HTR-8/SVneo (cell line): ENCODE measurements around the gene LSS.
A peak's percentile ranks its signal among the peaks of the same experiment; 100 is the strongest.

Source experiments
- DNase-seq: peaks from one replicate; pipeline ENCODE4 v3.0.0; 2011; ENCODE audit warnings: low spot score, mixed read lengths; ENCODE audit not compliant: insufficient read length
- FAIRE-seq: peaks from 2 replicates; lab custom pipeline; 2011; peaks lifted over from hg19 to GRCh38; lab: Jason Lieb, UNC

The LSS gene

DNA sequence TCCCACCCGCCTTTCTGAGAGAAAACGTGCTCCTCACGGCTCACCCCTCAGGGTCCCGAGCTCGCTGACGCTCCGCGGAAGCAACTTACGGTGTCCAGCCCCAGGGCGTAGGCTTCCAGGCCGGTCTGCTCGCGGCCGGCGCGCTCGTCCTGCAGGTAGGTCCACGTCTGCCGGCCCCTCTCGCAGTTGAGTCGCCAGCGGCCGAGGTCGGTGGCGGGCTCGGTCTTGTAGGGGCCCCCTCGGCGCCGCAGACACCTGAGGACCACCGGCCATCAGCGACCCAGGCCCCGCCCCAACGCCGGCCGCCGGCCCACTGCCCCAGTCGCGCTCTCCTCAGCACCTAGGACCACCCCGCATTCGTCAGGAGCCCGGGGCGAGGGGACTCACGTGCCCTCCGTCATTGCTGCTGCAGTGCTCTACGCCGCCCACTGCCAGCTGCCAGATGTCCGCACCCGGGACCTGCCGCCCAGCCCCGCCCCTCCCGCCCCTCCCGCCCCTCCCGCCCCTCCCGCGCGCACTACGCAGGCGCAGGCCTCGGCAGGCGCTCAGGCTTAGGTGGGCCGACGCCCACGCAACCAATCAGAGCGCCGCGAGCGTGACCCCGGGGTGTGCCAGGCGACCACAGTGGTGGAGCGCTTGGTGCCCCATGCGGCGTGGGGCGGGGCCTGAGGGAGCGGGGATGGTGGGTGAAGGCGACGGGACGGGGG is at the start of gene LSS:
Gene LSS (minus strand): TSS at position 430 of the 707 bp plus-strand sequence. CDS start 29 bp downstream, at position 401.
- DNase-seq: peak; percentile 99
- no peak for FAIRE-seq

GRCh38 chr21:46274797-46275390 is 46.3 kb upstream of the LSS start:
- no peak for DNase-seq
- no peak for FAIRE-seq

DNA sequence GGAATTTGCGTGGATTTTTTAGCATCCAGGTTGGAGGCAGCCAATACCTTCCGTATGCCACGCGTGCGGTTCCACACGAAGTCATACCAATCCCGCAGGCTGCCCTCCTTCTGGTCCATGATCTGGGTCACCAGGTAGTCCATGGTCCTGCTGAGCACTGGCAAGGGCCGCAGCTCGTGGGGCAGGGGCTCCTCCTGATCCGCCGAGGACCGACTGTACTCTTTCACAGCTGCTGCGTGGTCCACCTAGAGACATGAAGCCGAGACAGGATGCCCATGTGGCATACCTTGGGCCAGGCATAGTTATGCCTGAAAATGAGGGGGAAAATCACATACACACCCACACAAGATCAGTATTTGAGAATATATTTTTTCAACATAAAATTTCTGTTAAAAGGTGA is 44.8 kb upstream of the LSS start:
- no peak for FAIRE-seq
- DNase-seq: no peak

- FAIRE-seq (no peak), DNase-seq (no peak)
These were observed 40.9 kb upstream of the LSS start for GRCh38 chr21:46269466-46269865.

DNA sequence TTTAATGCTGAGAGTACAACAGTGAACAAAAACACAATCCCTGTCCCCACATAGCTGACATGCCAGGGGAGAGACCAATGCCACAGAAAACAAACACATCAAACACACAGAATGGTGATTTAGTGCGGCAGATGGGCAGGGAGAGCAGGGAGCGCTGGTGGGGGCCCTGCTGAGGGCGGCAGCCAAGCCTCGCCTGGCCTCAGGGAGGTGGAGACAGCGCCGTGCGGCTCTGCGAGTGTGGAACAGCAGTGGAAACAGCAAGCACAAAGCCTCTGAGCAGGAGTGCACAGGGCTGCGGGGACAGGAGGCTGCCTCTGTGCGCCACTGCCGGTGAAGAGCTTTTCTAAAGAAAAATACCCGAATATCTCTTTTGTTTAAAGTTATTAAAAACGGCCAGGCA is 39.8 kb upstream of the LSS start:
- FAIRE-seq (no peak), DNase-seq (no peak)

DNA sequence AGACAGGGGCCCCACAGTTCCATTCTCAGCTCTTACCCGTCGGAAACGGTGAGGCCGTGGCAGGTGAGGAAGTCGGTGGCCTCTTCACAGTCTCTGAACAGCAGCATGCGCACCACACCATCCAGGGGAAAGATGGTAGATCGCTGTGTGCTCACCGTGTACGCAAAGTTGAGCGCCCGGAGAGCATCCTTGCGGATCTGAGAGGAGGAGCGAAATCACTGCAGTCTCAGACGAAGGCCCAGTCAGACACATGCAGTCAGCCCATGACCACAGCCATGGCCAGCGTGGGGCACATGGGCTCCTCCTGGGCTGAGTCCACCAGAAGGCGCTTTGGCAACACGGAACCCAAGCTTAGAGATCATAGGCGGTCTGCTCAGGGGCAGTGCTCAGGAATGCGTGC is 38.4 kb upstream of the LSS start:
- FAIRE-seq (no peak), DNase-seq (no peak)

DNA sequence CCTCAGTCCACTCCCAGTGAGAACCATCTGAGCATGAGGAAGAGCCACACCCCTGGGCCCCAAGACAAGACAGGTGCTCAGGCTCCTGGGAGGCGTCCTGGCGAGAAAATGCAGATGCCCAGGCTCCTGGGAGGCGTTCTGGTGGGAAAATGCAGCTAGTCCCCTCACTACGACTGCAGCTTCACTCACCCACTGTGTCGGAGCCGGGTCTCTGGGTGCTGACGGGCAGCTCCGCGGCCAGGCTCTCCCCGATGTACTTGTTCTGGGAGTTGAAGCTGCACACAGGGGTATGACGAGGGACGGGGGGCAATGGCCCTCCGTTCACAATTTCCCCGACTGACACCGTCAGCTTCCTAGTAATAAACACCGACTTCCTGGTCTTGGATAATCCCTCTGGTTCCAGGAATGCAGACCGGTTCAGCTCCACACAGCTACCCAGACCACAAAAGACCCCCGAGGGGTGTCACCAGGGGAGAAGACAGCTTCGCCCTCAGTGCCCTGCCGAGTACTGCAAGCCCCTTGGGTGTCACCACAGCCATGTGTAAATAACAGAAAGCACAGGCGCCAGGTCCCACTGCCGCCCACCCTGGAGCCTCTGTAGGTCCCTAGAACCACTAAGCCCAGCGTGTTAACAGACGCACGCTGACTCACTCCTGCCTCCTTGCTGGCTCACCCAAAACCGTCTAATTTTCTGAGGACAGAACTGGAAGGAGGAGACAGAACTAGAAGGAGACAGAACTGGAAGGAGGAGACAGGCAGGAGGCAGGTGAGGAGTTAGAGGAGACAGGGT is 37.4 kb upstream of the LSS start:
- FAIRE-seq: no peak
- DNase-seq: no peak

GRCh38 chr21:46264690-46265144 is 36.1 kb upstream of the LSS start:
- FAIRE-seq (no peak), DNase-seq (no peak)

- DNase-seq (no peak), FAIRE-seq (no peak)
These were observed 35.6 kb upstream of the LSS start for GRCh38 chr21:46264046-46264689.

- FAIRE-seq: no peak
These were observed 28.0 kb upstream of the LSS start for GRCh38 chr21:46256501-46256994.

GRCh38 chr21:46255758-46256337 is 27.3 kb upstream of the LSS start:
- FAIRE-seq (no peak), DNase-seq (no peak)

More at GRCh38 chr21:46256501-46256994, 28.0 kb upstream of the LSS start:
- DNase-seq: no peak

- DNase-seq (no peak), FAIRE-seq (no peak)
These were observed 26.6 kb upstream of the LSS start for GRCh38 chr21:46255166-46255565.

GRCh38 chr21:46254208-46254975 is 25.8 kb upstream of the LSS start:
- DNase-seq: no peak

GRCh38 chr21:46253610-46254124 is 25.1 kb upstream of the LSS start:
- no peak for DNase-seq
- FAIRE-seq: peak; percentile 13

More at GRCh38 chr21:46254208-46254975, 25.8 kb upstream of the LSS start:
- no peak for FAIRE-seq

- FAIRE-seq: no peak
- no peak for DNase-seq
These were observed 24.3 kb upstream of the LSS start for GRCh38 chr21:46252840-46253239.

GRCh38 chr21:46250146-46250725 is 21.7 kb upstream of the LSS start:
- FAIRE-seq: no peak

DNA sequence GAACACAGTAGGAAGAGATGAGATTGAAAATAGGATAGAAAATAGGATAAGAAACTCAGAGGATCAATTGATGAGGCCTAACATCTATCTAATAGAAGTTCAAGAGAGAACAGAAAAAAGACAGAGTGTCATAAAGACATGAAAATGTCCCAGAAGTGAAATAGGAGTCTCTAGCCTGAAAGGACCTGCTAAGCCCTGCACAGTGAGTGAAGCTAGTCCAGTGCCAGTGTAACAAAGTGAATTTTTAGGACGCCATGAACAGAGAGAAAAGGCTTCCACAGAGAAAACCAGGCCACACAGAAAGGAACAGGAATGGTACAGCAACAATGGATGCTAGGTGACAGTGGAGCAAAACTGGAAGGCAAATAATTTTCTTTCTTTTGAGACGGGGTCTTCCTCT is 20.3 kb upstream of the LSS start:
- FAIRE-seq (no peak), DNase-seq (no peak)

More at GRCh38 chr21:46250146-46250725, 21.7 kb upstream of the LSS start:
- no peak for DNase-seq

DNA sequence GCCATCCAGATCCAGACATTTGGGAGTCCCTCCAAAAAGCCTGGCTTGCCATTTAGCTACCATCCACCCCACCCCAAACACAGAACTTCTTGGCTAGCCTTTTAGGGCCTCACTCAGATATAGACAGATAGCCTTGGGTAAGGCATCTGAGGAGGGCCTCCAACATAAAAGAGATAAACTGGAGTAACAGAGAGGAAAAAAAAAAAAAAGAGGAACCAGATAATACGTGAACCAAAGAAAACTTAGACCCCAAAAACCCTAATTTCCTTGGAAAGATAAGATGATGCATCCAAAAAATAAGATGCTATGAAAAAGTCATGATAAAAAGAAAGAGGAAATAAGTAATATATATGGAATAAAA is 19.8 kb upstream of the LSS start:
- DNase-seq (no peak), FAIRE-seq (no peak)
